ENCODE data around the gene GPT2. TPM values are rescaled to one million over a fixed set of nuclear protein-coding genes. Genes with fewer than 3 reads are reported as not detected.

GPT2 gene
- total RNA-seq, 1 donor from 2014 or later, result 46.1 TPM

DNA sequence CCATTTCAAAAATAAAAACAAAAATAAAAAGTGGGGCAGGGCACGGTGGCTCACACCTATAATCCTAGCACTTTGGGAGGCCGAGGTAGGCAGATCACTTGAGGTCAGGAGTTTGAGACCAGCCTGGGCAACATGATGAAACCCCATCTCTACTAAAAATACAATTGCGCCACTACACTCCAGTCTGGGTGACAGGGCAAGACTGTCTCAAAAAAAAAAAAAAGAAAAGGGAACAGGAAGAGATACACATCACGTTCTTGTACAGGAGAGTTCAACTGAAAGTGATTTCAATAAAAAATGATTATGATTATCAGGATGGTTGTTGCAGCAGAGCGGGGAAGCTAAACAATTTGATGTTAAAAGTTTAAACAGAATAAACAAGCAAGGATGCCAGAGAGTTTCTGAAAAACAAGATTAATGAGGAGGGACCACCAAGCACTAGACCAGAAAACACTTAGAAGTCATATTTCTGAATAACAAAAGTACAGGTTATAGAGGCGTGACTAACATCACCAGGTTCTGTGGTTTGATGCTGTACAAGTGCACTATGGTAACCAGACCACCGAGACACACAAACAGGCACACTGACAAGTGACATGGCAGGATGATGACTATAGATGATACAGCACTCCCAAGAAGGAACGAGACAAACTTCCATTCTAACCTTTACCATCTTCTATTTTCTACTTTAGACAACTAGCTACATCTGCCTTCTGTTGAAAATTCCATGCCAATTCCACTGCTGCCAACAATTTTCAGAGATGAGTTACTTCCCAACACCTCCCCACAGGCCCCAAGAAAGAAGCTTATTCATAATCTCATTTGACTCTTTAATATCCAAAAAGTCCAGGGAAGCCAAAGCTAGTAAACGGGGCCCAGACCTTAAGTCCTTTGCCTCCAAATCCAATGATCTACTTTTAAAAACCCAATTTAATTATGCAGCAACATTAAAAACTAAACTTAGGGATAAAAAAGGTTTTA lies 77.5 kb downstream of the GPT2 start:
- Mint-ChIP-seq H3K9me3 (no peaks in the 10 kb centered on the region), H3K4me3 (no peak overlapping the region), H3K27ac (ENCODE audit: unreplicated experiment) (no peak overlapping the region), H3K36me3 (ENCODE audit: low read depth) (peaks cover 14% of the 10 kb centered on the region), H3K4me1 (no peaks in the 10 kb centered on the region), H3K27me3 (ENCODE audit: low read depth) (no peaks in the 10 kb centered on the region)
- no peak for DNase-seq (ENCODE audit: low read depth, low spot score)
- TF ChIP-seq CTCF (conservative IDR thresholded peaks at IDR 0.05), result no peak

GRCh38 chr16:46962629-46963028 lies 78.5 kb downstream of the GPT2 start:
- no peak for TF ChIP-seq CTCF (conservative IDR thresholded peaks at IDR 0.05)
- no peak overlapping the region for H3K27ac Mint-ChIP-seq (ENCODE audit: unreplicated experiment)
- H3K27me3 Mint-ChIP-seq (ENCODE audit: low read depth), result no peaks in the 10 kb centered on the region
- H3K9me3 Mint-ChIP-seq, result no peaks in the 10 kb centered on the region
- H3K4me3 Mint-ChIP-seq, result no peak overlapping the region
- peaks cover 12% of the 10 kb centered on the region for H3K36me3 Mint-ChIP-seq (ENCODE audit: low read depth)
- no peak for DNase-seq (ENCODE audit: low read depth, low spot score)
- H3K4me1 Mint-ChIP-seq, result no peaks in the 10 kb centered on the region

DNA sequence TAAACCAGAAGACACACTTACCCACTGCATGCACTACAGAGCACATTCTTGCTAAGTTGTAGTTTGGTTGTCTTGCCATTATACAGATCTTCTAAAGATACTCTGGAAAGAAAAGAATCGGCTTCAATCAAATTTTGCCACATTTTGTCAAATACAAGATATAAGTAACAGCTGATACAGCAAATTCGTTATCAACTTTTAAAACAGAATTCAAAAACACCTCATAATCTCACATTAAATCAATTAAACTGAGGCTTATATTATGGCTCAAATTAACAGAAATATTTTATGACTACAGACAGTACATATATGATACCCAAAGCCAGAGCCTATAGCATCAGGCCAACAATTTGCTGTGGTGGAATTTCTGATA lies 83.9 kb downstream of the GPT2 start:
- TF ChIP-seq CTCF (conservative IDR thresholded peaks at IDR 0.05), result no peak
- H3K4me1 Mint-ChIP-seq, result peaks cover 32% of the 10 kb centered on the region
- H3K36me3 Mint-ChIP-seq (ENCODE audit: low read depth), result peaks cover 9% of the 10 kb centered on the region

GRCh38 chr16:46970089-46970488 lies 85.9 kb downstream of the GPT2 start:
- no peak for TF ChIP-seq CTCF (conservative IDR thresholded peaks at IDR 0.05)
- no peak overlapping the region for H3K27ac Mint-ChIP-seq (ENCODE audit: unreplicated experiment)
- DNase-seq (ENCODE audit: low read depth, low spot score), result no peak
- no peaks in the 10 kb centered on the region for H3K9me3 Mint-ChIP-seq
- peak overlapping the region; percentile 83 for H3K4me3 Mint-ChIP-seq
- peaks cover 4% of the 10 kb centered on the region for H3K36me3 Mint-ChIP-seq (ENCODE audit: low read depth)
- peaks cover 45% of the 10 kb centered on the region for H3K4me1 Mint-ChIP-seq
- no peaks in the 10 kb centered on the region for H3K27me3 Mint-ChIP-seq (ENCODE audit: low read depth)

More for the DNA sequence above, 83.9 kb downstream of the GPT2 start:
- Mint-ChIP-seq H3K27ac (ENCODE audit: unreplicated experiment) (no peak overlapping the region), H3K27me3 (ENCODE audit: low read depth) (no peaks in the 10 kb centered on the region), H3K4me3 (no peak overlapping the region), H3K9me3 (no peaks in the 10 kb centered on the region)
- no peak for DNase-seq (ENCODE audit: low read depth, low spot score)

DNA sequence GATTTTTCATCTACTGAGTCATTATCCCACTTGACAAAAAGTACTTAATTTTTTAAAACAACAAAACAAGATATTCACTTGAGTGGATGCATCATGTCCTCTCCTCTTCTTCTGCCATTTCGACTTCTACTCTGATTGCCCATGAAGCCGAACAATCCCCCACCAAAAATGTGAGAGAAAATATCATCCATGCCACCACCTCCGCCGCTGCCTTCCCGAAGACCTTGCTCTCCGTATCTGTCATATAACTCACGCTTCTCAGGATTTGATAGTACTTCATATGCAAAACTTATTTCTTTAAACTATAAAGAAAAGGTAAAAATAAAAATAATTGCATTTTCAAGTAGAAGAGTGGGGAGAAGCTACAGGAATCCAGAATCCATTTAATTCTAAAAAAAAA lies 87.1 kb downstream of the GPT2 start:
- no peak for DNase-seq (ENCODE audit: low read depth, low spot score)
- no peaks in the 10 kb centered on the region for H3K9me3 Mint-ChIP-seq
- H3K27ac Mint-ChIP-seq (ENCODE audit: unreplicated experiment), result no peak overlapping the region
- H3K4me1 Mint-ChIP-seq, result peaks cover 45% of the 10 kb centered on the region
- no peak for TF ChIP-seq CTCF (conservative IDR thresholded peaks at IDR 0.05)
- peaks cover 4% of the 10 kb centered on the region for H3K36me3 Mint-ChIP-seq (ENCODE audit: low read depth)
- no peaks in the 10 kb centered on the region for H3K27me3 Mint-ChIP-seq (ENCODE audit: low read depth)
- H3K4me3 Mint-ChIP-seq, result peak overlapping the region; percentile 72

Data from neural crest cell (in vitro differentiated cells).